ENCODE results near the gene RAB4B.
A peak's percentile ranks its signal among the peaks of the same experiment; 100 is the strongest.

RAB4B gene

GRCh38 chr19:40829205-40829604, 51.2 kb downstream of the RAB4B start (continued):
- no peak for TF ChIP-seq ZNF148 (tag by site-specific recombination; IDR thresholded peaks at IDR 0.05; ENCODE audit: borderline replicate concordance)
- TF ChIP-seq ZNF518A (tag by site-specific recombination; conservative IDR thresholded peaks at IDR 0.05; ENCODE audit: low read depth) = no peak
- TF ChIP-seq ZNF26 (tag by site-specific recombination; IDR thresholded peaks at IDR 0.05) = no peak
- TF ChIP-seq SCRT2 (tag by site-specific recombination; IDR thresholded peaks at IDR 0.05) = 0 out of 2 replicates have a peak, but pooled peaks have one; percentile 10
- TF ChIP-seq ZSCAN30 (tag by site-specific recombination; IDR thresholded peaks at IDR 0.05) = no peak
- no peak for TF ChIP-seq ZNF175 (tag by site-specific recombination; IDR thresholded peaks at IDR 0.05)
- TF ChIP-seq ZNF2 (tag by site-specific recombination; IDR thresholded peaks at IDR 0.05) = no peak
- TF ChIP-seq ZNF16 (tag by site-specific recombination; IDR thresholded peaks at IDR 0.05; ENCODE audit: low read depth) = no peak
- no peak for TF ChIP-seq ZNF600 (tag by site-specific recombination; IDR thresholded peaks at IDR 0.05)
- no peak for TF ChIP-seq ZNF76 (tag by site-specific recombination; IDR thresholded peaks at IDR 0.05; ENCODE audit: borderline replicate concordance, low read depth)
- no peak for TF ChIP-seq ZNF660 (tag by site-specific recombination; IDR thresholded peaks at IDR 0.05)
- no peak for TF ChIP-seq ZBTB17 (tag by site-specific recombination; IDR thresholded peaks at IDR 0.05)
- TF ChIP-seq ZNF501 (tag by site-specific recombination; IDR thresholded peaks at IDR 0.05) = no peak
- TF ChIP-seq ZNF140 (tag by site-specific recombination; IDR thresholded peaks at IDR 0.05) = no peak
- TF ChIP-seq ZNF670 (tag by site-specific recombination; IDR thresholded peaks at IDR 0.05; ENCODE audit: low read depth) = no peak
- 0 out of 2 replicates have a peak, but pooled peaks have one; percentile 18 for TF ChIP-seq ZXDB (tag by site-specific recombination; IDR thresholded peaks at IDR 0.05)
- no peak for TF ChIP-seq KLF17 (tag by site-specific recombination; IDR thresholded peaks at IDR 0.05)
- TF ChIP-seq ZNF37A (tag by site-specific recombination; IDR thresholded peaks at IDR 0.05) = no peak
- no peak for TF ChIP-seq KLF7 (tag by site-specific recombination; IDR thresholded peaks at IDR 0.05; ENCODE audit: borderline replicate concordance)
- TF ChIP-seq HOXD13 (CRISPR knock-in tag; IDR thresholded peaks at IDR 0.05; ENCODE audit: borderline replicate concordance) = no peak
- no peak for TF ChIP-seq BCL11A (tag by site-specific recombination; IDR thresholded peaks at IDR 0.05; ENCODE audit: low read depth)
- TF ChIP-seq ZNF692 (tag by site-specific recombination; IDR thresholded peaks at IDR 0.05) = no peak
- peak; percentile 98 for TF ChIP-seq ZNF580 (tag by site-specific recombination; IDR thresholded peaks at IDR 0.05)
- no peak for TF ChIP-seq SETDB1 (IDR thresholded peaks at IDR 0.05; ENCODE audit: insufficient read length, low read length)
- no peak for TF ChIP-seq ZFP69B (tag by site-specific recombination; IDR thresholded peaks at IDR 0.05)
- peak; percentile 75 for TF ChIP-seq ZNF366 (tag by site-specific recombination; conservative IDR thresholded peaks at IDR 0.05)
- no peak for TF ChIP-seq ZNF513 (tag by site-specific recombination; IDR thresholded peaks at IDR 0.05)
- TF ChIP-seq ZNF324 (tag by site-specific recombination; IDR thresholded peaks at IDR 0.05) = no peak
- TF ChIP-seq ZNF146 (tag by site-specific recombination; IDR thresholded peaks at IDR 0.05) = peak; percentile 100
